Suppressor macrophage (primary cell): Measurements from ENCODE around the gene CIDEA.
"Not testable (repeated sequence)": the region's sequence is repeated elsewhere in the genome, so short reads cannot be mapped to it uniquely, and the experiment has no call there.

Experiments used
- DNase-seq, 4 experiments: peaks; one replicate each; pipeline ENCODE4 v3.0.0-alpha.2; 2020 to 2022

CIDEA gene

GRCh38 chr18:12239431-12239830 lies 14.7 kb upstream of the CIDEA start:
- DNase-seq = no peak

GRCh38 chr18:12242658-12243260 lies 11.4 kb upstream of the CIDEA start:
- no peak for DNase-seq

GRCh38 chr18:12243272-12243671 lies 10.9 kb upstream of the CIDEA start:
- not testable (repeated sequence) for DNase-seq

- DNase-seq = no peak
These were observed 8.4 kb upstream of the CIDEA start for GRCh38 chr18:12245793-12246135.

- DNase-seq = peak in 3 of 4 experiments; percentile 17 to 48 (median 35)
These were observed 7.0 kb upstream of the CIDEA start for GRCh38 chr18:12246849-12247808.

- no peak for DNase-seq
These were observed 6.2 kb upstream of the CIDEA start for GRCh38 chr18:12247946-12248345.

- no peak for DNase-seq
These were observed 5.0 kb upstream of the CIDEA start for GRCh38 chr18:12248926-12249720.

- no peak for DNase-seq
These were observed 2.9 kb upstream of the CIDEA start for GRCh38 chr18:12251311-12251710.

- no peak for DNase-seq
These were observed 2.1 kb upstream of the CIDEA start for GRCh38 chr18:12252061-12252460.

- no peak for DNase-seq
These were observed 1.1 kb upstream of the CIDEA start for GRCh38 chr18:12253027-12253426.

- DNase-seq = no peak
These were observed 462 bp upstream of the CIDEA start for GRCh38 chr18:12253663-12254135.

- DNase-seq = no peak
These were observed 805 bp downstream of the CIDEA start for GRCh38 chr18:12254820-12255511.

- DNase-seq = no peak
These were observed 1.5 kb downstream of the CIDEA start for GRCh38 chr18:12255626-12256026.

- DNase-seq = peak; percentile 12 to 57 (median 32)
These were observed 2.8 kb downstream of the CIDEA start for GRCh38 chr18:12256951-12257350.

- DNase-seq = no peak
These were observed 4.0 kb downstream of the CIDEA start for GRCh38 chr18:12257996-12258718.

- no peak for DNase-seq
These were observed 4.9 kb downstream of the CIDEA start for GRCh38 chr18:12258719-12259705.

GRCh38 chr18:12262748-12263147 lies 8.6 kb downstream of the CIDEA start:
- DNase-seq = no peak

- DNase-seq = no peak
These were observed 10.7 kb downstream of the CIDEA start for GRCh38 chr18:12264864-12265263.

- peak; percentile 75 to 88 (median 82) for DNase-seq
These were observed 17.4 kb downstream of the CIDEA start for GRCh38 chr18:12271376-12272235.
